BE2C (cell line): ENCODE measurements around the gene PPFIA4.
"Not testable (repeated sequence)": the region's sequence is repeated elsewhere in the genome, so short reads cannot be mapped to it uniquely, and the experiment has no call there.

Experiments
- DNase-seq: peaks from one replicate; pipeline ENCODE4 v3.0.0-alpha.2; 2020
- H3K27me3 ChIP-seq: fragments of 250-450 bp; sonication (Bioruptor Pico); 2 replicates; pipeline ENCODE4 v1.5.1; 2020; ENCODE audit warnings: mild to moderate bottlenecking
- H3K36me3 ChIP-seq: fragments of 250-450 bp; sonication (Bioruptor Pico); 2 replicates; pipeline ENCODE4 v1.5.1; 2020; ENCODE audit warnings: mild to moderate bottlenecking
- H3K4me1 ChIP-seq: fragments of 250-450 bp; sonication (Bioruptor Pico); 2 replicates; pipeline ENCODE4 v1.5.1; 2020
- H3K4me3 ChIP-seq: 2 replicates; pipeline ENCODE4 v1.5.1; 2011; ENCODE audit warnings: low read depth, low read length
- H3K9me3 ChIP-seq: fragments of 250-450 bp; sonication (Bioruptor Pico); 2 replicates; pipeline ENCODE4 v1.5.1; 2020
- CTCF ChIP-seq: IDR thresholded peaks from 2 replicates; pipeline ENCODE4 v1.5.1; 2012; ENCODE audit warnings: mild to moderate bottlenecking, low read depth, low read length

The PPFIA4 gene

GRCh38 chr1:203006948-203007871, 19.1 kb upstream of the PPFIA4 start, which contains the start of gene TMEM183A:
TMEM183A (plus strand) TSS chr1:203007374; CDS start chr1:203007466, 92 bp downstream.
- H3K4me3 ChIP-seq = peak within 1 kb of the TSS; percentile 88
- H3K9me3 ChIP-seq = no peaks in the 10 kb centered on the region
- no peaks in the 10 kb centered on the region; the same call in 1 of the 2 replicates for H3K27me3 ChIP-seq
- DNase-seq = peak; percentile 98
- no peak for TF ChIP-seq CTCF
- H3K4me1 ChIP-seq = 0 out of 2 replicates have a peak, but pooled peaks cover 3% of the 10 kb centered on the region
- H3K36me3 ChIP-seq = peaks cover 24% of the 10 kb centered on the region

- Histone ChIP-seq H3K27me3 (no peaks in the 10 kb centered on the region), H3K9me3 (no peaks in the 10 kb centered on the region), H3K36me3 (peaks cover 28% of the 10 kb centered on the region), H3K4me1 (0 out of 2 replicates have a peak, but pooled peaks cover 3% of the 10 kb centered on the region), H3K4me3 (no peak overlapping the region)
- DNase-seq = no peak
- no peak for TF ChIP-seq CTCF
Observed at GRCh38 chr1:203009185-203009584, 17.1 kb upstream of the PPFIA4 start.

GRCh38 chr1:203011582-203011981, 14.7 kb upstream of the PPFIA4 start:
- no peaks in the 10 kb centered on the region for H3K9me3 ChIP-seq
- H3K36me3 ChIP-seq = peaks cover 51% of the 10 kb centered on the region
- DNase-seq = no peak
- H3K27me3 ChIP-seq = no peaks in the 10 kb centered on the region
- no peak for TF ChIP-seq CTCF
- no peak overlapping the region for H3K4me3 ChIP-seq
- H3K4me1 ChIP-seq = 0 out of 2 replicates have a peak, but pooled peaks cover 3% of the 10 kb centered on the region

GRCh38 chr1:203017061-203017460, 9.2 kb upstream of the PPFIA4 start:
- no peaks in the 10 kb centered on the region for H3K4me1 ChIP-seq
- DNase-seq = no peak
- peaks cover 64% of the 10 kb centered on the region for H3K36me3 ChIP-seq
- no peak overlapping the region for H3K4me3 ChIP-seq
- H3K27me3 ChIP-seq = no peaks in the 10 kb centered on the region
- no peak for TF ChIP-seq CTCF
- no peaks in the 10 kb centered on the region for H3K9me3 ChIP-seq

- TF ChIP-seq CTCF = no peak
- Histone ChIP-seq H3K9me3 (no peaks in the 10 kb centered on the region), H3K27me3 (no peaks in the 10 kb centered on the region), H3K36me3 (peaks cover 64% of the 10 kb centered on the region), H3K4me1 (no peaks in the 10 kb centered on the region), H3K4me3 (no peak overlapping the region)
- no peak for DNase-seq
Observed at GRCh38 chr1:203017692-203018091, 8.6 kb upstream of the PPFIA4 start.

- H3K9me3 ChIP-seq, H3K27me3 ChIP-seq, DNase-seq, H3K4me1 ChIP-seq, H3K4me3 ChIP-seq: not testable (repeated sequence)
- peaks cover 43% of the 10 kb centered on the region for H3K36me3 ChIP-seq
Observed at GRCh38 chr1:203022855-203023254, 3.4 kb upstream of the PPFIA4 start.
